A549 (cell line): ENCODE data around the gene GGA2.

Experiments
- ATOH8 ChIP-seq: fragments of 250-450 bp; sonication (Bioruptor Pico); IDR thresholded peaks from 2 replicates; pipeline ENCODE4 v1.5.0; 2020; ENCODE audit warnings: low read depth, mild to moderate bottlenecking, moderate library complexity
- CEBPB ChIP-seq, 2 experiments: fragments of >200 bp in 1 of 2; sonication (Bioruptor Twin) in 1 of 2; formaldehyde crosslinking in 1 of 2; IDR thresholded peaks; 2 replicates each; pipeline ENCODE4 v1.6.1; 2012 to 2016
- CHD2 ChIP-seq: fragments of 150-350 bp; IDR thresholded peaks from 2 replicates; pipeline ENCODE4 v1.6.1; 2014; ENCODE audit warnings: low read length; ENCODE audit not compliant: partially characterized antibody
- ELK1 ChIP-seq: fragments of 150-350 bp; IDR thresholded peaks from 2 replicates; pipeline ENCODE4 v1.6.1; 2014; ENCODE audit warnings: low read depth, mild to moderate bottlenecking, low read length
- EP300 ChIP-seq, 2 experiments: fragments of >200 bp; sonication (Bioruptor Twin); formaldehyde crosslinking; IDR thresholded peaks; 2 replicates in 1 of 2; 3 replicates in 1 of 2; pipeline ENCODE4 v1.6.1; 2016 to 2017
- JUNB ChIP-seq: fragments of >200 bp; sonication (Bioruptor Twin); formaldehyde crosslinking; IDR thresholded peaks from 2 replicates; pipeline ENCODE4 v1.6.1; 2016
- MYC ChIP-seq: IDR thresholded peaks from 2 replicates; pipeline ENCODE4 v1.6.1; 2012; ENCODE audit warnings: mild to moderate bottlenecking, inconsistent platforms, low read length, improper control_type of control experiment, borderline replicate concordance
- POLR2A ChIP-seq: IDR thresholded peaks from 2 replicates; pipeline ENCODE4 v1.6.1; 2012; ENCODE audit warnings: mild to moderate bottlenecking, low read length
- RFX5 ChIP-seq: fragments of 450-650 bp; IDR thresholded peaks from 2 replicates; pipeline ENCODE4 v1.7.1; 2014; ENCODE audit warnings: antibody characterized with exemption, mild to moderate bottlenecking, moderate library complexity
- ZFP36 ChIP-seq: fragments of 450-650 bp; IDR thresholded peaks from 2 replicates; pipeline ENCODE4 v1.6.1; 2014; ENCODE audit warnings: borderline replicate concordance; ENCODE audit not compliant: partially characterized antibody
- TF ChIP-seq, protein P1 (sequence below): fragments of >200 bp; sonication (Bioruptor Twin); formaldehyde crosslinking; IDR thresholded peaks from 3 replicates; pipeline ENCODE4 v1.5.1; 2016

GRCh38 chr16:23549938-23550337 is 39.6 kb upstream of the GGA2 start:
- TF ChIP-seq ATOH8 (CRISPR knock-in tag) (no peak), CEBPB (IDR thresholded peaks at IDR 0.05) (no peak), ZFP36 (no peak), EP300 (IDR thresholded peaks at IDR 0.05) (no peak), JUNB (no peak), POLR2A (no peak), CHD2 (no peak), MYC (no peak), RFX5 (no peak), ELK1 (no peak)
- TF ChIP-seq, protein P1, sequence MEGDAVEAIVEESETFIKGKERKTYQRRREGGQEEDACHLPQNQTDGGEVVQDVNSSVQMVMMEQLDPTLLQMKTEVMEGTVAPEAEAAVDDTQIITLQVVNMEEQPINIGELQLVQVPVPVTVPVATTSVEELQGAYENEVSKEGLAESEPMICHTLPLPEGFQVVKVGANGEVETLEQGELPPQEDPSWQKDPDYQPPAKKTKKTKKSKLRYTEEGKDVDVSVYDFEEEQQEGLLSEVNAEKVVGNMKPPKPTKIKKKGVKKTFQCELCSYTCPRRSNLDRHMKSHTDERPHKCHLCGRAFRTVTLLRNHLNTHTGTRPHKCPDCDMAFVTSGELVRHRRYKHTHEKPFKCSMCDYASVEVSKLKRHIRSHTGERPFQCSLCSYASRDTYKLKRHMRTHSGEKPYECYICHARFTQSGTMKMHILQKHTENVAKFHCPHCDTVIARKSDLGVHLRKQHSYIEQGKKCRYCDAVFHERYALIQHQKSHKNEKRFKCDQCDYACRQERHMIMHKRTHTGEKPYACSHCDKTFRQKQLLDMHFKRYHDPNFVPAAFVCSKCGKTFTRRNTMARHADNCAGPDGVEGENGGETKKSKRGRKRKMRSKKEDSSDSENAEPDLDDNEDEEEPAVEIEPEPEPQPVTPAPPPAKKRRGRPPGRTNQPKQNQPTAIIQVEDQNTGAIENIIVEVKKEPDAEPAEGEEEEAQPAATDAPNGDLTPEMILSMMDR = no peak
